GM10266 (cell line): Measurements from ENCODE around the gene MRRF.

Experiments used
- DNase-seq: peaks from one replicate; pipeline ENCODE4 v3.0.0; 2012; ENCODE audit errors: extremely low spot score
- TF ChIP-seq, protein P1 (sequence below): IDR thresholded peaks from 2 replicates; pipeline ENCODE4 v1.5.1; 2012; ENCODE audit warnings: mild to moderate bottlenecking, low read depth; ENCODE audit not compliant: control insufficient read depth, insufficient read depth; ENCODE audit errors: missing control alignments

The MRRF gene

DNA sequence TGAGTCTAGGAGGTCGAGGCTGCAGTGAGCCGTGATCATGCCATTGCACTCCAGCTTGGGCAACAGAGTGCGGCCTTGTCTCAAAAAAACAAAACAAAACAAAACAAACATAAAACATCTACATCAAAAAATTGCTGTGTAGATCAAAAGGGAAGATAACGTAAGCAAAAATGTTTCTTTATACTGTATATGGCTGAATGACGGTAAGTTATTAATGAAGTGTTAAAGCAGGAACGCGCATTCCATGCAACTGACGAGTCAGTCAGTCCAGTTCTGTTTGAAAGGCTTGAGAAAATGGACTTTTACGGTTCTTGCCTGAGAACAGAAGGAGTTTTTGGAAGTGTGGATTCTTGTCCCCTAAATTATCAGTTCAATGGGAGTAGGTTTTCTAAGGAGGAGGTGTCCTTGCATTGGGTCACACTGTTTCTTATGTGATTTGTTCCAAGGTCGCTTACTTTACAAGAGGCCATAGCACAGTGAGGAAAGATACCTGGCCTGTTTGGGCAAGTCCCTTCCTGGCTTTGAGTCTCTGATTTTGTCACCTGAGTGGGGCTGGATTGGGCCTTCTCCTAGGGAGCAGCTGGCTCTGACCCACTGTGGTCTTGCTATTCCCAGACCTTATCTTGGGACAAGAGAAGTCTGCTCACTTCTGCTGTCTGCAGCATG lies 99.6 kb downstream of the MRRF start:
- TF ChIP-seq, protein P1, sequence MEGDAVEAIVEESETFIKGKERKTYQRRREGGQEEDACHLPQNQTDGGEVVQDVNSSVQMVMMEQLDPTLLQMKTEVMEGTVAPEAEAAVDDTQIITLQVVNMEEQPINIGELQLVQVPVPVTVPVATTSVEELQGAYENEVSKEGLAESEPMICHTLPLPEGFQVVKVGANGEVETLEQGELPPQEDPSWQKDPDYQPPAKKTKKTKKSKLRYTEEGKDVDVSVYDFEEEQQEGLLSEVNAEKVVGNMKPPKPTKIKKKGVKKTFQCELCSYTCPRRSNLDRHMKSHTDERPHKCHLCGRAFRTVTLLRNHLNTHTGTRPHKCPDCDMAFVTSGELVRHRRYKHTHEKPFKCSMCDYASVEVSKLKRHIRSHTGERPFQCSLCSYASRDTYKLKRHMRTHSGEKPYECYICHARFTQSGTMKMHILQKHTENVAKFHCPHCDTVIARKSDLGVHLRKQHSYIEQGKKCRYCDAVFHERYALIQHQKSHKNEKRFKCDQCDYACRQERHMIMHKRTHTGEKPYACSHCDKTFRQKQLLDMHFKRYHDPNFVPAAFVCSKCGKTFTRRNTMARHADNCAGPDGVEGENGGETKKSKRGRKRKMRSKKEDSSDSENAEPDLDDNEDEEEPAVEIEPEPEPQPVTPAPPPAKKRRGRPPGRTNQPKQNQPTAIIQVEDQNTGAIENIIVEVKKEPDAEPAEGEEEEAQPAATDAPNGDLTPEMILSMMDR, result no peak
- no peak for DNase-seq

DNA sequence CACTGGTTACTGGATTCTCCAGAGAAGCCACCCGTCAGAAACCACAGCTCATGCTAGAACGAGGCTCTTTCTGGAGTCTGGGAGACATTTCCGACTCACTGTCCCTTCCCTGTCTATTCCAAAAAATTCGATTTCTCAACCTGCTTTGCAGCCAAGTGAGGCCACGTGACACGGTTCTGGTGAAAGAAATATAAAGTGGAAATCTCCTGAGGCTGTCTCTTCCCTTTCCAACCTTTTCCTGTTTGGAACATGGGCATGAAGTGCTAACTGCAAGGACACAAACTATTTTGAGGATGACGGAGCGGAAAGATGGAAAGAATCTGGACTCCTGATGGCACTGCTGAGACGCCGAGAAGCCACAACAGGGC lies 100.1 kb downstream of the MRRF start:
- DNase-seq, result no peak
- TF ChIP-seq, protein P1, result no peak

- TF ChIP-seq, protein P1, result no peak
- DNase-seq, result no peak
Measured at GRCh38 chr9:122366074-122366660, 101.5 kb downstream of the MRRF start.

GRCh38 chr9:122367065-122367464 lies 102.4 kb downstream of the MRRF start:
- no peak for DNase-seq
- TF ChIP-seq, protein P1, result no peak

DNA sequence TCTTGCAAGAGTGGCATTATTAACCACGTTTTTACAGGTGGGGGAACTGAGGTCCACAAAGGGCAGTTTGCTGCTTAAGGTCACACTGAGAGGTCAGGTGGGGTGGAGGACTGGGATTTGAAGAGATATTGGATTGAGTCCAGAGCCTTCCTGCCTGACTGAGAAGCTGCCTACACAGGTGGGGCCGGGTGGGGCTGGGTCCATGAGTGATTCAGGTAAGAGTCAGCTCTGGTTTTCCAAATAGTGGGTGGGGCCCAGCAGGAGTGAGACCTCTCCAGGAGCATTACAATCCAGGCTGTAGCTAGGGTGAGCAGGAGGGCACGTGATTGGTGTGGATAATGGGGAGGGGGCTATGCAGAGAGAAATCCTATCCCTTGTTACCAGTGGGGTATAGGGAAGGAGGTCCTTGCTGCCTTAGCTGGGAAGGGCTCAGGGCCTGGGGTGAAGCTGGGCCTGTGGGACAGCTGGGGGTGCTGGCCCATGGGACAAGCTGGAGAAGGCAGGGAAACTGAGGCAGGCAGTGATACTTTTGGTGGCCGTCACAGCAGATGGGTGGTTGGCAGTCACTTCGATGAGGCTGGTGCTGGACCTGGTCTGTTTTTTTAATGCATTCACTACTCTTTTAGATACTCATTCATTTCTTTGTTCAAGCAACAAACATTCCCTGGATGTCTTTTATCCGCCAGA lies 103.2 kb downstream of the MRRF start:
- no peak for DNase-seq
- TF ChIP-seq, protein P1, result no peak

GRCh38 chr9:122368642-122369041 lies 104.0 kb downstream of the MRRF start:
- TF ChIP-seq, protein P1, result no peak
- no peak for DNase-seq

DNA sequence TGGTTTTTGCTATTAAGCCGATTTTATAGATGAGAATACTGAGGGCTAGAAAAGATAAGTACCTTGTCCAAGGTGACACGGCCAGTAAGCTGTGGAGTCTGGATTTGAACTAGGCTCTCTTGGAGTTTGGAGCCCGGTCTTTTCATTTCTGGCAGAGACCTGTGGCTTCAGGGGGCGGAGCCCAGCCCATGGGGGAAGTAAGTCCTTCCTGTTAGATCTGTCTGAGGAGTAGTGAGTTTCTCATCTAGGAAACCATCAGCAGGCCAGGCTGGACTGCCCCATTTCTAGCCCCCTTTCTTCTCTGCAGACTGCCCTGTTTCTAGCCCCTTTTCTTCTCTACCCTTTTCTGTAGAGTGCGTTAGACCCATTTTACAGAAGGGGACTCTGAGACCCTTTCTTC lies 105.6 kb downstream of the MRRF start:
- no peak for DNase-seq
- TF ChIP-seq, protein P1, result no peak
